ENCODE measurements around the gene CRYAA.

- TF ChIP-seq, protein P1, sequence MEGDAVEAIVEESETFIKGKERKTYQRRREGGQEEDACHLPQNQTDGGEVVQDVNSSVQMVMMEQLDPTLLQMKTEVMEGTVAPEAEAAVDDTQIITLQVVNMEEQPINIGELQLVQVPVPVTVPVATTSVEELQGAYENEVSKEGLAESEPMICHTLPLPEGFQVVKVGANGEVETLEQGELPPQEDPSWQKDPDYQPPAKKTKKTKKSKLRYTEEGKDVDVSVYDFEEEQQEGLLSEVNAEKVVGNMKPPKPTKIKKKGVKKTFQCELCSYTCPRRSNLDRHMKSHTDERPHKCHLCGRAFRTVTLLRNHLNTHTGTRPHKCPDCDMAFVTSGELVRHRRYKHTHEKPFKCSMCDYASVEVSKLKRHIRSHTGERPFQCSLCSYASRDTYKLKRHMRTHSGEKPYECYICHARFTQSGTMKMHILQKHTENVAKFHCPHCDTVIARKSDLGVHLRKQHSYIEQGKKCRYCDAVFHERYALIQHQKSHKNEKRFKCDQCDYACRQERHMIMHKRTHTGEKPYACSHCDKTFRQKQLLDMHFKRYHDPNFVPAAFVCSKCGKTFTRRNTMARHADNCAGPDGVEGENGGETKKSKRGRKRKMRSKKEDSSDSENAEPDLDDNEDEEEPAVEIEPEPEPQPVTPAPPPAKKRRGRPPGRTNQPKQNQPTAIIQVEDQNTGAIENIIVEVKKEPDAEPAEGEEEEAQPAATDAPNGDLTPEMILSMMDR (IDR thresholded peaks at IDR 0.05; ENCODE audit: low read length): no peak
- TF ChIP-seq EZH2 (optimal IDR thresholded peaks at IDR 0.05; ENCODE audit: low read depth, low read length): no peak
These were observed 29.6 kb downstream of the CRYAA start for GRCh38 chr21:43198376-43198775.
